ENCODE results near the gene FBLIM1.

Gene FBLIM1

DNA sequence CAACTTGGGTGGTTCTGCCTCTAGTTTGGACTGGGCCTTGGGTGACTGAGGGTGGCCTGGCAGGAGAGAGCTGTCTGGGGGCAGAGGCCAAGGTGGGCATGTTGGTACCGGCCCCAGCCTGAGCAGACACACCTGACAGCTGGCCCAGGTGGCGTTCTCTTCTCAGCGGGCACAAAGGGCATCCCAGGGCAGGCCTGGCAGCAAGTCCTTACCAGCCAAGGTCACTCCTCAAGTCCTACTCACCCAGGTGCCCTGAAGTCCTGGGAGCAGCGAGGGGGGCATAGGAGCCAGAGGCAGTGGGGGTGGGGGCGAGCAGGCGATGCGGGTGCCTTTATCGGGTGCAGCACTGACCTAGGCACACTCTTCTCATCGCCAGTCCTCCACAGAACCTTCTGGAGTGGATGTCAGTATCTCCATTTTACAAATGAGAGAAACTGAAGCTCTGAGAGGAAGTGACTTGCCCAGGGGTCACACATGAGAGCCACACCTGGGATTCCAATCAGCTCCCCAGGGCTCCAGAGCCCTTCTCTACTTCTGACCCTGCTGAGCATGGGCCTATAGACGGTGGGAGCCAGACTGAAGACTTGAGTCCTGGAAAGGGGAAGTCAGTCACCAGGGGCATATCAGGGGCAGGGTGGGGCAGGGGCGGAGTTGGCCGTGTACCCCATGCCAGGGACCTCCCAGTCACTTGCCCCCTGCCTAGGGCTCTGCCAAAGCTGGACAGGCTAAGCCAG lies 23.1 kb upstream of the FBLIM1 start:
- peak overlapping the region; percentile 72 for H3K27ac ChIP-seq
- no peak overlapping the region for H3K4me3 ChIP-seq (ENCODE audit: low read depth, low read length)
- peaks cover 42% of the 10 kb centered on the region for H3K36me3 ChIP-seq
- DNase-seq, result no peak
- no peak for TF ChIP-seq CTCF (IDR thresholded peaks at IDR 0.05; ENCODE audit: low read depth, low read length)
- H3K27me3 ChIP-seq (ENCODE audit: insufficient read depth, low read depth, severe bottlenecking), result no peaks in the 10 kb centered on the region
- H3K9me3 ChIP-seq (ENCODE audit: severe bottlenecking), result no peaks in the 10 kb centered on the region

GRCh38 chr1:15736038-15736891 lies 22.3 kb upstream of the FBLIM1 start, which contains the start of gene SLC25A34:
Gene SLC25A34, plus strand, starts transcription at chr1:15736258. Its CDS starts 228 bp downstream, at chr1:15736486.
- H3K9me3 ChIP-seq (ENCODE audit: severe bottlenecking), result no peaks in the 10 kb centered on the region
- TF ChIP-seq CTCF (IDR thresholded peaks at IDR 0.05; ENCODE audit: low read depth, low read length), result peak; percentile 11; the same call in 1 of the 2 replicates
- no peaks in the 10 kb centered on the region for H3K27me3 ChIP-seq (ENCODE audit: insufficient read depth, low read depth, severe bottlenecking)
- H3K36me3 ChIP-seq, result peaks cover 36% of the 10 kb centered on the region
- H3K27ac ChIP-seq, result peak within 1 kb of the TSS; percentile 72
- no peak within 1 kb of the TSS for H3K4me3 ChIP-seq (ENCODE audit: low read depth, low read length)
- DNase-seq, result no peak

DNA sequence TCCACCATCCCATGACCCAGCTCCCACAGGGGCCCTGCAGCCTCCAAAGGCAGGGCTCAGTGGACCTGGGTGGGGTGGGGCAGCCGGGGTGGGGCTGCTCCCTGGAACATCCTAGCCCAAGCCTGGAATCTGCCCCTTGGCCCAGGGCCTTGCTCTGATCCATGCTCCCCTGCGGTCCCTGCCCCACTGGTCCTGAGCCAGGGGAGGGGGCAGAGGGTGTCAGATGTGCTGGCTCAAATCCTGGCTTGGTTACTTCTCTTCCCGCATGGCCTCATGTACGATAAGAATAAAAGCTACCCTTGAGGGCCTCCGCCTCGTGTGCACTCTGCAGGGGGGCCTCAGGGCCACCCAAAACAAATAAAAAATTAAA lies 21.7 kb upstream of the FBLIM1 start:
- peaks cover 32% of the 10 kb centered on the region for H3K36me3 ChIP-seq
- H3K27me3 ChIP-seq (ENCODE audit: insufficient read depth, low read depth, severe bottlenecking), result no peaks in the 10 kb centered on the region
- TF ChIP-seq CTCF (IDR thresholded peaks at IDR 0.05; ENCODE audit: low read depth, low read length), result no peak
- H3K27ac ChIP-seq, result peak overlapping the region; percentile 72
- DNase-seq, result no peak
- H3K9me3 ChIP-seq (ENCODE audit: severe bottlenecking), result no peaks in the 10 kb centered on the region
- no peak overlapping the region for H3K4me3 ChIP-seq (ENCODE audit: low read depth, low read length)

DNA sequence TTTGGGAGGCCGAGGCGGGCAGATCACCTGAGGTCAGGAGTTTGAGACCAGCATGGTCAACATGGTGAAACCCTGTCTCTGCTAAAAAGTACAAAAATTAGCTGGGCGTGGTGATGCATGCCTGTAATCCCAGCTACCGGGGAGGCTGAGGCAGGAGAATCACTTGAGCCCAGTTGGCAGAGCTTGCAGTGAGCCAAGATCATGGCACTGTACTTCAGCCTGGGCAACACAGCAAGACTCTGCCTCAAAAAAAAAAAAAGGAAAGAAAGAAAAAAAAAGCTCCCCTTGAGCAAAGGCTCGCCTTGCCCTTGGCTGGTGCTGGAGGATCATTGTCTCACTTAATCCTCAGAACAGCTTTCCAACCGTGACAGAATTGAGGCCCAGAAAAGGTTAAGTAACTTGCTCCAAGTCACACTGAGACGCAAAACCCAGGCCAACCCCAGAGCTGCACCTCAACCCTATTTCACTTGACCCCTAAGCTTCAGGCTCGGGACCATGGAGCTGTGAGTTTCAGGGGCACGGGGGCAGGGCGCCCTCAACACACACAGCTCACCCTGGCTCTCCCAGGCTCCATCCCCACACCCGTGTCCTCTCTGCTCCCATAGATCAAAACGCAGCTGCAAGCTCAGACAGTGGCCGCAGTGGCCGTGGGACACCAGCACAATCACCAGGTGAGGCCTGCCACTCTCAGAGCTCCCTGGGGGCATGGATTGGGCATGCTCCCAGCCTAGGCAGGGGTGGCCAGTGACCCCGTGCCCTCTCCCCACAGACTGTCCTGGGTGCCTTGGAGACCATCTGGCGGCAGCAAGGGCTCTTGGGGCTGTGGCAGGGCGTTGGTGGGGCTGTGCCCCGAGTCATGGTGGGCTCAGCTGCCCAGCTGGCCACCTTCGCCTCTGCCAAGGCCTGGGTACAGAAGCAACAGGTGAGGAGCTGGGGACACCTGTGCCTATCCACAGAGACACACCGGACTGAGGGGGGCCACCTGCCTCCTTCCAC lies 21.0 kb upstream of the FBLIM1 start:
- Histone ChIP-seq H3K9me3 (ENCODE audit: severe bottlenecking) (no peaks in the 10 kb centered on the region), H3K27ac (peak overlapping the region; percentile 72)

More for the DNA sequence above, 21.0 kb upstream of the FBLIM1 start:
- Histone ChIP-seq H3K36me3 (peaks cover 25% of the 10 kb centered on the region), H3K27me3 (ENCODE audit: insufficient read depth, low read depth, severe bottlenecking) (no peaks in the 10 kb centered on the region), H3K4me3 (ENCODE audit: low read depth, low read length) (no peak overlapping the region)
- no peak for TF ChIP-seq CTCF (IDR thresholded peaks at IDR 0.05; ENCODE audit: low read depth, low read length)
- peak; percentile 71 for DNase-seq

Measured in WERI-Rb-1 (cell line).